Retina (tissue), 1 donor: ENCODE data around the gene MAP3K2.
"Not testable (repeated sequence)": the region's sequence is repeated elsewhere in the genome, so short reads cannot be mapped to it uniquely, and the experiment has no call there.

Experiments used
- DNase-seq: peaks from one replicate; pipeline ENCODE4 v3.0.0-alpha.2; 2016

Gene MAP3K2

GRCh38 chr2:127379712-127380355 is 7.9 kb downstream of the MAP3K2 start:
- DNase-seq = no peak

DNA sequence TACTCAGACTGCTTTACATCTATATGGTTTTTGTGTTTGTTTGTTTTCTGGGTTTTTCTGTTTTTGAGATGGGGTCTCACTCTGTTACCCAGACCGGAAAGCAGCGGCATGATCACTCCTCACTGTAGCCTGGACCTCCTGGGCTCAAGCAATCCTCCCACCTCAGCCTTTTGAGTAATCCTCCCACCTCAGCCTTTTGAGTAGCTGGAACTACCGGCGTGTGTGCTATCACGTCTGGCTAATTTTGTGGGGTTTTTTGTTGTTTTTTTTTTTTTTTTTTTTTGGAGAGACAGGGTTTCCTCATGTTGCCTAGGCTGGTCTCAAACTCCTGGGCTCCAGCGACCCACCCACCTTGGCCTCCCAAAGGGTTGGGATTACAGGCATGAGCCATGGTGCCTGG is 9.1 kb downstream of the MAP3K2 start:
- no peak for DNase-seq

GRCh38 chr2:127377262-127377661 is 10.5 kb downstream of the MAP3K2 start:
- no peak for DNase-seq

GRCh38 chr2:127376257-127376656 is 11.5 kb downstream of the MAP3K2 start:
- no peak for DNase-seq

DNA sequence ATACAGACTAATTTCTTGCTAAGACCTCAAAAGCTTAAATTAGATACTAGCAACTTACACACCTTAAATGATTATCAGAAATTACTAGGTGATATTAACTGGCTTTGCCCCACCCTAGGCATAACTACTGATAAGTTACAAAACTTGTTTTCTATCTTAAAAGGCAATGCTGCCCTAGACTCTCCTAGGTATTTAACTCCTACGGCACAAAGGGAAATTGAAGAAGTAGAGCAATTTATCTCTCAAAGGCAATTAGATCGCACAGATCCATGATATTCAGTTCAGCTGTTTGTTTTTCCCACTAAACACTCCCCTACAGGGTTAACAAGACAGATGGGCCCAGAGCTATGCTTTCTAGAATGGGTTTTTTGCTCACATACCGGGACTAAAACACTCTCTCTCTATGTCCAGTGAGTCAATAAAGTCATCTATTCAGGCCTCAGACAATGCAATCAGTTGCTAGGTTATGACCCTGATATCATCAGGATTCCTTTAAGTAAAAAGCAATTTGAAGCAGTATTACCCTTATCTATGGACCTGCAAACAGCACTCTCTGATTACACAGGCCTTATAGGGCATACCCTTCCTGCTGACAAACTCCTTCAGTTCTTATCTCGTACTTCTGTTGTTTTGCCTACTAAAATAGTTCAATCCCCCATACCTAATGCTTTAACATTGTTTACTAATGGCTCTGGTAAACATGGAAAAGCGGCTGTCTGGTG is 14.3 kb downstream of the MAP3K2 start:
- DNase-seq = no peak

DNA sequence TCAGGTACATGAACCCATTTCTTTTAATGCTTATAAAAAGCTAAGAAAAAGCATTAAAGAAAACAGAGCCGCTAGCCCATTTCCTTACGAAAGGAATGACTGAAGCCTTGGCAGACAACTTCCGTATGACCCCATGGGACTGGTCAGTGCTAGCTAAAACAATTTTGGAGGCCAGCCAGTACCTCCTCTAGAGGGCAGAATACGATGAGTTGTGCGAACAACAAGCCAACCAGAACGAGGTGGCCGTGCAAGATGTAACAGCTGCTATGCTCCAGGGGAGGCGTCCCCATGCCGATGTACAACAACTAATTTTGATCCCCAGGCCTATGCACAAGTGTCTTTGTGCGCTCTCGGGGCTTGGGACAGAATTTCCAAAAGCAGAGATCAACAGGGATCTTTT is 16.7 kb downstream of the MAP3K2 start:
- no peak for DNase-seq

- no peak for DNase-seq
These were observed 17.8 kb downstream of the MAP3K2 start for GRCh38 chr2:127370010-127370409.

GRCh38 chr2:127365211-127365643 is 22.5 kb downstream of the MAP3K2 start:
- no peak for DNase-seq

DNA sequence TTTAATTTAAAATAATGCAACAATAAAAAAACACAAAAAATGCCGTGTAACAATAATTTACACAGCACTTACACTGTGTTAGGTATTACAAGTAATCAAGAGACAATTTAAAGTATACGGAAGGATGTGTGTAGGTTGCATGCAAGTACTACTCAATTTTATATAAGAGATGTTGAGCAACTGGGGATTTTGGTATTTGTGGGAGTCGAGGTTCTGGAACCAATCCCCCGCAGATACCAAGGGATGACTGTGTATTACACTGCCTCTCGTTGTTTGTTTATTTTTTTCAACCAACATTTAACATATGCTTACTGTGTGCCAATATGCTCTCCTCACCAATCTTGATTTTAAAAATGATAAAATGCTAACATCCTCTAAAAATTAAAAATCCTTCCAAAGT is 24.8 kb downstream of the MAP3K2 start:
- no peak for DNase-seq

GRCh38 chr2:127361929-127362885 is 25.6 kb downstream of the MAP3K2 start:
- no peak for DNase-seq

DNA sequence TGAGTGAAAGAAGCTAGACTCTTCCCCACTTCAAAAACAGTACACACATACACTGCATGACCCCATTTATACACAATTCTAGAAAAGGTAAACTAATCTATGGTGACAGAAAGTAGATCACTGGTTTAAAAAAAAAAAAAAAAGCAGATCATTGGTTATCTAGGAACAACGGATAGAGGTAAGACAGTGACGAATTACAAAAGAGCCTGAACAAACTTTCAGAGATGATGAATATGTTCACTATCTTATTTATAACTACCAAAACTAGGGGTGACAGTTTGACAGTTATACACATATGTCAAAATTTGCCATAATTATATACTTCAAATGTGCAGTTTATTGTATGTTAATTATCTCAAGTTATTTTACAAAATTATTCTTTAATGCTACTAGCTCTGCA is 27.5 kb downstream of the MAP3K2 start:
- DNase-seq = no peak

GRCh38 chr2:127359520-127359919 is 28.3 kb downstream of the MAP3K2 start:
- no peak for DNase-seq

GRCh38 chr2:127358971-127359370 is 28.8 kb downstream of the MAP3K2 start:
- DNase-seq = no peak

- no peak for DNase-seq
These were observed 29.7 kb downstream of the MAP3K2 start for GRCh38 chr2:127358044-127358443.

DNA sequence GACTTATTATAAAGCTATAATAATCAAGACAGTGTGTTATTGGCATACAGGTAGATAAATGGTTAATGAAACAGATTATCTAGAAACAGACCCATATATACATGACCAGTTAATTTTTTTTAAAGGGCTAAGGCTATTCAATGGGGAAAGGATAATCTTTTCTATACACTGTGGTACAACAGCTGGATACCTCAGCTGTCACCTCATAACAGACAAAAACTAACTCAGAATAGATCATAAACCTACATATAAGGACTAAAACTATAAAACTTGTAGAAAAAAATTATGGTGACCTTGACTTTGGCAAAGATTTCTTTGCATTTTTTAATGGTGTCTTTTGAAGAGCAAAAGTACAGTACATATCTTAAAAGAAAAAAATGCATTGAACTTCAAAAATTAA is 30.2 kb downstream of the MAP3K2 start:
- DNase-seq = no peak

GRCh38 chr2:127356531-127356930 is 31.2 kb downstream of the MAP3K2 start:
- DNase-seq = no peak

DNA sequence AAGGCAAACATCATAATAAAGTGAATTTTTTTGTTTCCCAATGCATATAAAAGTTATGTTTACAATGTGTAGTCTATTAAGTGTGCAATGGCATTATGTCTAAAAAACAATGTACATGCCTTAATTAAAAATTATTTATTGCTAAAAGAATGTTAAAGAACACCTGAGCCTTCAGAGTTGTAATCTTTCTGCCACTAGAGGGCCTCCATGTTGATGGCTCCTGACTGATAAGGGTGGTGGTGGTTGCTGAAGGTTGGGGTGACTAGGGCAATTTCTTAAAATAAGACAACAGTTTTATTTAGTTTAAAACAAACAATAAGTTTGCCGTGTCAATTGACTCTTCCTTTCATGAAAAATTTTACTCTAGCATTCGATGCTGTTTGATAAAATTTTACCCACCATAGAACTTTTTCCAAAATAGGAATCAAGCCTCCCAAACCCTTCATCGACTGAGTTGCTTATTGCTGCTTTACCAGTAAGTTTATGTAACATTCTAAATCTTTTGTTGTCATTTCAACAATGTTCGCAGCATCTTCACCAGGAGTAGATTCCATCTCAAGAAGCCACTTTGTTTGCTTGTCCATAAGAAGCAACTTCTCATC is 32.3 kb downstream of the MAP3K2 start:
- DNase-seq = no peak

DNA sequence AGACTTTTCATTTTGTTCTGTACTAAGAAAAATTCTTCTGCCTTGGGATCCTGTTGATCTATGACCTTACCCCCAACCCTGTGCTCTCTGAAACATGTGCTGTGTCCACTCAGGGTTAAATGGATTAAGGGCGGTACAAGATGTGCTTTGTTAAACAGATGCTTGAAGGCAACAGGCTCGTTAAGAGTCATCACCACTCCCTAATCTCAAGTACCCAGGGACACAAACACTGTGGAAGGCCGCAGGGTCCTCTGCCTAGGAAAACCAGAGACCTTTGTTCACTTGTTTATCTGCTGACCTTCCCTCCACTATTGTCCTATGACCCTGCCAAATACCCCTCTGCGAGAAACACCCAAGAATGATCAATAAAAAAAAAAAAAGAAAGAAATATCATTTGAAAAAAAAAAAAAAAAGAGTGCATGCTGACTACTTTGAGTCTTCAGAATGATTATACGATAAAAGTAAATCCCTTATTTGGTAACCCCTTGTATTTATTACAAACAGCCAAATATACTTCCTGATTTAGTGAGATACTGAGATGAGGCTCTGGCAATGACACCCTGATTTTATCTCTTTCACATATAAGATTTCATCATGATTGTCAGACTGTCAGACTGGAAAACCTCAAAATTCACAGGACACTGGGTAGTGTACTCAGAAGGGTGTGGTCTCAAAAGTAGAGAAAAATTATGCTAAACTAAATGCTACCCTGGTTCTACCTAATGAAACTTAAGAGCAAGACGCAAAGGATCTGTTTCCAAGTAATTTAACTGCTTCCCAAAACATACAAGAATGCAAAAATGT is 33.7 kb downstream of the MAP3K2 start:
- not testable (repeated sequence) for DNase-seq

DNA sequence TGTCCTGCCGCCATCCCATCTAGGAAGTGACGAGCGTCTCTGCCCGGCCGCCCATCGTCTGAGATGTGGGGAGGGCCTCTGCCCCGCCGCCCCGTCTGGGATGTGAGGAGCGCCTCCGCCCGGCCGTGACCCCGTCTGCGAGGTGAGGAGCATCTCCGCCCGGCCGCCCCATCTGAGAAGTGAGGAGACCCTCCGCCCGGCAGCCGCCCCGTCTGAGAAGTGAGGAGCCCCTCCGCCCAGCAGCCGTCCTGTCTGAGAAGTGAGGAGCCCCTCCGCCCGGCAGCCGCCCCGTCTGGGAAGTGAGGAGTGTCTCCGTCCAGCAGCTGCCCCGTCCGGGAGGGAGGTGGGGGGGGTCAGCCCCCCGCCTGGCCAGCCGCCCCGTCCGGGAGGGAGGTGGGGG is 34.6 kb downstream of the MAP3K2 start:
- DNase-seq = not testable (repeated sequence)

DNA sequence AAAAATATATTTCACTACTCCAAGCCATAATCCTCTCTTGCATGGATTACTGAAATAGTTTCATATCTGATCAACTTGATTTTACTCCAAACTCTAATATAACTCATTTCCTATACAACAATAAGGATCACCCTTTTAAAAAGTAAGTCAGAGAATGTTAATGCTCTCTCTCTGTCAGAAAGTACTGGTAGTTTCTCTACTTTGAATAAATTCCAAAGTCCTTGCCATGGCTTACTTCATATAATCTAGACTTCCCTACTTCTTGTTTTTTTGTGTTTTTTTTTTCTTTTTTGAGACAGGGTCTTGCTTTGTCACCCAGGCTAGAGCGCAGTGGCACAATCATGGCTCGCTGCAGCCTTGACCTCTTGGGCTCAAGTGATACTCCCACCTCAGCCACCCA is 36.2 kb downstream of the MAP3K2 start:
- DNase-seq = no peak

GRCh38 chr2:127348426-127349000 is 39.3 kb downstream of the MAP3K2 start:
- DNase-seq = no peak
